Fibroblast of mammary gland (primary cell): ENCODE measurements around the gene IPPK.

Experiments
- DNase-seq: peaks from one replicate; pipeline ENCODE4 v3.0.0-alpha.2; 2010; ENCODE audit warnings: low read depth
- H3K4me3 ChIP-seq: 2 replicates; pipeline ENCODE4 v1.5.1; 2011; ENCODE audit warnings: low read depth, mild to moderate bottlenecking, low read length, moderate library complexity; ENCODE audit not compliant: control insufficient read depth
- TF ChIP-seq, protein P1 (sequence below): conservative IDR thresholded peaks from 2 replicates; pipeline ENCODE4 v1.5.1; 2011; ENCODE audit warnings: low read depth, low read length, inconsistent platforms; ENCODE audit not compliant: control insufficient read depth, insufficient read depth

The IPPK gene

DNA sequence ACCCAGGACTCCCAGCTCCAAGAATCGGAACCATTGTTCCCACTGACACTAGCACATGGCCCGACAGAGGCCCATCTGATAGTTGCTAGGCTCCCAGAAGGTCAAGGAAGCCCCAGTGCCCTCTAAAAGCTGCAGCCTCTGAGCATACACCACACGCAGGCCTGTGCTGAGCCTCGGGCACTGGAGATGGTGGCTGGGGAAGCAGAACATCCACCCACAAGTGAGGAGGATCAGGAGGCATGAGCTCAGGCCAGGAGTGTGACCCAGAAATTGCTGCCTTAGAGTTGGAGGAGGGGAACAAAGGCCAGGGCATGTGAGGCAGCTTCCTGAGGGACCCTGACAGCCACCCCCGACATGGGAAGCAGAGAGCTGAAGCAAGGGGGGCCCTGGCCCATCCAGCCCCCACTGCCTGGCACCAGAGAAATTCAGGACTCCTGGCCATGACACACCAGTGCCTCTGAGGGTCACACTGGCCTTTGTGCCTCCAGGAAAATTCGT lies 21.4 kb downstream of the IPPK start:
- no peak for DNase-seq
- TF ChIP-seq, protein P1, sequence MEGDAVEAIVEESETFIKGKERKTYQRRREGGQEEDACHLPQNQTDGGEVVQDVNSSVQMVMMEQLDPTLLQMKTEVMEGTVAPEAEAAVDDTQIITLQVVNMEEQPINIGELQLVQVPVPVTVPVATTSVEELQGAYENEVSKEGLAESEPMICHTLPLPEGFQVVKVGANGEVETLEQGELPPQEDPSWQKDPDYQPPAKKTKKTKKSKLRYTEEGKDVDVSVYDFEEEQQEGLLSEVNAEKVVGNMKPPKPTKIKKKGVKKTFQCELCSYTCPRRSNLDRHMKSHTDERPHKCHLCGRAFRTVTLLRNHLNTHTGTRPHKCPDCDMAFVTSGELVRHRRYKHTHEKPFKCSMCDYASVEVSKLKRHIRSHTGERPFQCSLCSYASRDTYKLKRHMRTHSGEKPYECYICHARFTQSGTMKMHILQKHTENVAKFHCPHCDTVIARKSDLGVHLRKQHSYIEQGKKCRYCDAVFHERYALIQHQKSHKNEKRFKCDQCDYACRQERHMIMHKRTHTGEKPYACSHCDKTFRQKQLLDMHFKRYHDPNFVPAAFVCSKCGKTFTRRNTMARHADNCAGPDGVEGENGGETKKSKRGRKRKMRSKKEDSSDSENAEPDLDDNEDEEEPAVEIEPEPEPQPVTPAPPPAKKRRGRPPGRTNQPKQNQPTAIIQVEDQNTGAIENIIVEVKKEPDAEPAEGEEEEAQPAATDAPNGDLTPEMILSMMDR, result no peak
- H3K4me3 ChIP-seq, result no peak overlapping the region

DNA sequence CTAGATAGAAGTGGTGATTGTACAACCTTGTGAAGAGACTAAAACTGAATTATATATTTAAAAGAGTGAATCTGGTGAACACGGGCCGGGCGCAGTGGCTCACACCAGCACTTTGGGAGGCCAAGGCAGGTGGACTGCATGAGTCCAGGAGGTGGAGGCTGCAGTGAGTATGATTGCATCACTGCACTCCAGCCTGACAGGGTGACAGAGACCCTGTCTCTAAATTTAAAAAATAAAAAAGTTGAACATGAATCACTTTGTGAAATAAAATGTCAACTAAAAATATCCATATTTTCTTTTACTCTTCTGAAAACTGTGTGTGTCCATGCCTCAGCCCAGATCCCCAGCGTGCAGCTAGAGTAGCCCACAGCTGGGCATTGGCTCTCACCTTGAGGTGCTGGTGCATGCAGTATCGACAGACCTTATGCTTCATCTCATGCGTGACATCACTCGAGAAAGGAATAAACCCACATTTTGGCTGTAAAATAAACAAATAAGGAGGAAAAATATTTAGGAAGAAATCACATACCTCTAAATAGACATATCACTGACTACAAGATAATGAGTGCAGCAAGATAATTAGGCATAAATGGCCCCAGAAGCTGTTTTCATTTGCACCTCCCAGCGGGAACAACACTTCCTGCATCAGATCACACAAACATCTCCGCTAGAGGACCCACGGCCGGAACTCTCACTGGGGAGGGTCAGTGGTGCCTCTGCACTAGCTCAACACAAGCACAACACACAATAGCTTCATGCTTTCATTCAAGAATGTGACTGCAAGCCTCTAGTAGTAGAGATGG lies 22.1 kb downstream of the IPPK start:
- H3K4me3 ChIP-seq, result no peak overlapping the region
- no peak for DNase-seq
- TF ChIP-seq, protein P1, result no peak

DNA sequence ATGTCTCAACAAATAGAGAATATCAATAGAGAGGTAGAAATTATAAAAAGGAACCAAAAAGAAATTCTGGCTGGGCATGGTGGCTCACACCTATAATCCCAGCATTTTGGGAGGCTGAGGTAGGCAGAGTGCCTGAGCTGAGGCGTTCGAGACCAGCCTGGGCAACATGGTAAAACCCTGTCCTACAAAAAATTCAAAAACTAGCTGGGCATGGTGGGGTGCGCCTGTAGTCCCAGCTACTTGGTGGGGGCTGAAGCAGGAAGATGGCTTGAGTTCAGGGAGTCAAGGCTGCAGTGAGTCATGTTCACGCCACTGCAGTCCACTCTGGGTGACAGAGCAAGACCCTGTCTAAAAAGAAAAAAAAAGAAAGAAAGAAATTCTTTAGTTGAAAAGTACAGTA lies 24.9 kb downstream of the IPPK start:
- no peak overlapping the region for H3K4me3 ChIP-seq
- TF ChIP-seq, protein P1, result no peak
- DNase-seq, result no peak

DNA sequence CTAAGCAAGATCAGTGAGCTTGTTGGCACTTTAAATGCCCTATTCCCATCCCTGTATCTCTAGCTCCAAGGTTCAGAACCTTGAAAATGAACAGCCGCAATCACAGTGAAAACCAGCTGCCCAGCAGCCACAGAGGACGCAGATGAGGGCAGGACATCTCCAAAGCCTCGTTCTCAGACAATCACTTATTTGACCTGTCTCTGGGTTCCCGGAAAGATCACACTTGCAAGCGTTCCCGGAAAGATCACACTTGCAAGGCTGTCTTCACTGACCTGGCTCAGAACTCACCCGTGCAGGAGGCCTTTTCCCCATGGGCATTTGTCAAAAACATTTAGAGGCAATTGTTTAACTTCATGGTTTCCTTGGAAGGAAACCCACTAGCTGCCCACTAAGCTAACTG lies 25.7 kb downstream of the IPPK start:
- TF ChIP-seq, protein P1, result no peak
- no peak for DNase-seq
- no peak overlapping the region for H3K4me3 ChIP-seq

DNA sequence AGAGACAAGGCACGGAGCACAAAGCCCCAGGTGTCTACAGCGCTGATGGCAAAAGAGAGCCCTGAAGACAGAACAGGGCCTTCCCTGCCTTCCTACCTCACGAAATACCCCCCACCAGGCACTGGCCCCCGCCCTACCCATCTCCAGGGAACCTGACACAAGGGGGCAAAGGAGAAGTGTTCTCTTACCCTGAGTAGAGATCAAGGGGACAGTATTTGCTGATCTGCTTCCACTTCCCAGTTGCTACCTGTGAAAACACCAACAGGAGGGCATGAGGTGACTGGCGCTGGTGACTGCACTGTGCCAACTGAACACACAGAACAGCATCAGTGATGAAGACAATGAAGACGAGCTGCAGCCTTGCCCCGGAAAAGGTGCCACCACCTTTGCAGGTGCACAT lies 27.4 kb downstream of the IPPK start:
- DNase-seq, result no peak
- no peak overlapping the region for H3K4me3 ChIP-seq
- TF ChIP-seq, protein P1, result no peak

DNA sequence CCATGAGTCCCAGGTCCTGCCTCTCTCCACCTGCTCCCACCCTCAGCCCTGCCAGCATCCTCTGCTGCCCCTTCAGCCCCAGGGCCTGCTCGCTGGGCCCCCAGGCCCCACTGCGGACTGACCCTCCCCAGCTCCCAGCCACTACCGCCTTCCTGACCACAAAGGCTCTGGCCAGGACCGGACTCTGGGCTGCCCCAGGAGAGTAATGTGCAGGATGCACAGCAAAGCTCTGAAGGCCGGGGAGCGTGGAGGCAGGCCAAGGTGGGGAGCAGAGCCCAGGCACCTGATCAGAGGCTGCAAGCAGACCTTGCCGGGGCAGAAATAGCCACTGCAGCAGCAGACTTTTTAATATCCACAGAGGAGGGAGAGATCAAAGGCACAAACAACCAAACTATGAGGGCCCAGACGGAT lies 27.9 kb downstream of the IPPK start:
- H3K4me3 ChIP-seq, result no peak overlapping the region
- DNase-seq, result no peak
- TF ChIP-seq, protein P1, result no peak
